Stimulated activated naive CD4-positive, alpha-beta T cell (primary cell): ENCODE results near the gene CROCC2.

Source experiments
- DNase-seq, 6 experiments: peaks; one replicate each; lab custom pipeline; 2025; lab: John Stamatoyannopoulos, UW

The CROCC2 gene

GRCh38 chr2:240921311-240921994 is 15.3 kb downstream of the CROCC2 start:
- no peak for DNase-seq

- no peak for DNase-seq
These were observed 15.8 kb downstream of the CROCC2 start for GRCh38 chr2:240921995-240922244.

- DNase-seq: no peak
These were observed 16.3 kb downstream of the CROCC2 start for GRCh38 chr2:240922245-240922981.

- no peak for DNase-seq
These were observed 16.9 kb downstream of the CROCC2 start for GRCh38 chr2:240922982-240923537.

GRCh38 chr2:240925191-240925567 is 19.0 kb downstream of the CROCC2 start:
- DNase-seq: no peak

GRCh38 chr2:240925568-240926515 is 19.7 kb downstream of the CROCC2 start:
- DNase-seq: no peak

- no peak for DNase-seq
These were observed 20.6 kb downstream of the CROCC2 start for GRCh38 chr2:240926516-240927389.

- no peak for DNase-seq
These were observed 21.2 kb downstream of the CROCC2 start for GRCh38 chr2:240927390-240927781.

- no peak for DNase-seq
These were observed 22.6 kb downstream of the CROCC2 start for GRCh38 chr2:240928476-240929363.

GRCh38 chr2:240929364-240930095 is 23.4 kb downstream of the CROCC2 start:
- DNase-seq: no peak

- DNase-seq: no peak
These were observed 24.0 kb downstream of the CROCC2 start for GRCh38 chr2:240930096-240930630.

- no peak for DNase-seq
These were observed 24.6 kb downstream of the CROCC2 start for GRCh38 chr2:240930631-240931318.

GRCh38 chr2:240931319-240931949 is 25.3 kb downstream of the CROCC2 start:
- DNase-seq: no peak

GRCh38 chr2:240932001-240932723 is 26.0 kb downstream of the CROCC2 start:
- DNase-seq: no peak

GRCh38 chr2:240932724-240933047 is 26.6 kb downstream of the CROCC2 start:
- DNase-seq: no peak

GRCh38 chr2:240933048-240933965 is 27.2 kb downstream of the CROCC2 start:
- DNase-seq: no peak
